Trophoblast cell (in vitro differentiated cells and primary cell): ENCODE measurements around the gene EYS.

Source experiments
- DNase-seq, 2 donors: peaks; one replicate each; pipeline ENCODE4 v3.0.0-alpha.2; 2016
- H2AFZ ChIP-seq: 2 replicates; pipeline ENCODE4 v1.6.1; 2013; ENCODE audit warnings: low read length, moderate library complexity, mild to moderate bottlenecking; ENCODE audit not compliant: insufficient read depth, poor library complexity
- H2AK5ac ChIP-seq: 2 replicates; pipeline ENCODE4 v1.6.1; 2013; ENCODE audit warnings: mild to moderate bottlenecking, low read length
- H2BK120ac ChIP-seq: 2 replicates; pipeline ENCODE4 v1.6.1; 2013; ENCODE audit warnings: low read length, mild to moderate bottlenecking, moderate library complexity; ENCODE audit not compliant: insufficient read depth, poor library complexity
- H2BK12ac ChIP-seq: 2 replicates; pipeline ENCODE4 v1.6.1; 2013; ENCODE audit warnings: mild to moderate bottlenecking, low read length, moderate library complexity
- H2BK5ac ChIP-seq: 2 replicates; pipeline ENCODE4 v1.6.1; 2013; ENCODE audit warnings: low read length, low read depth, moderate library complexity, mild to moderate bottlenecking; ENCODE audit not compliant: poor library complexity
- H3K14ac ChIP-seq: 2 replicates; pipeline ENCODE4 v1.6.1; 2013; ENCODE audit warnings: mild to moderate bottlenecking, low read length
- H3K18ac ChIP-seq: 2 replicates; pipeline ENCODE4 v1.6.1; 2013; ENCODE audit warnings: mild to moderate bottlenecking, low read length
- H3K23ac ChIP-seq: 2 replicates; pipeline ENCODE4 v1.6.1; 2013; ENCODE audit warnings: low read length
- H3K27ac ChIP-seq: 2 replicates; pipeline ENCODE4 v1.5.1; 2013; ENCODE audit warnings: low read depth, mild to moderate bottlenecking, inconsistent platforms, low read length, moderate library complexity
- H3K27me3 ChIP-seq: 2 replicates; pipeline ENCODE4 v1.6.1; 2013; ENCODE audit warnings: inconsistent platforms, mild to moderate bottlenecking, low read length, moderate library complexity; ENCODE audit not compliant: insufficient read depth
- H3K36me3 ChIP-seq, 2 experiments: 1 replicate in 1 of 2; 2 replicates in 1 of 2; pipeline ENCODE4 v1.6.1; 2013; ENCODE audit warnings: low read length in 2 of 2, mild to moderate bottlenecking in 2 of 2, moderate library complexity in 1 of 2; ENCODE audit not compliant: insufficient read depth in 2 of 2, control insufficient read depth in 1 of 2
- H3K4ac ChIP-seq: 2 replicates; pipeline ENCODE4 v1.6.1; 2013; ENCODE audit warnings: low read depth, mild to moderate bottlenecking, low read length, moderate library complexity
- H3K4me1 ChIP-seq, 2 experiments: 1 replicate in 1 of 2; 2 replicates in 1 of 2; pipeline ENCODE4 v1.6.1; 2013; ENCODE audit warnings: low read length in 2 of 2, mild to moderate bottlenecking in 2 of 2, moderate library complexity in 1 of 2; ENCODE audit not compliant: insufficient read depth in 2 of 2, control insufficient read depth in 1 of 2
- H3K4me2 ChIP-seq: 2 replicates; pipeline ENCODE4 v1.6.1; 2013; ENCODE audit warnings: inconsistent platforms, mild to moderate bottlenecking, low read length, moderate library complexity
- H3K4me3 ChIP-seq: 2 replicates; pipeline ENCODE4 v1.5.1; 2013; ENCODE audit warnings: mild to moderate bottlenecking, low read depth, low read length, inconsistent platforms
- H3K79me1 ChIP-seq: one replicate; pipeline ENCODE4 v1.6.1; 2013; ENCODE audit warnings: low read length
- H3K79me2 ChIP-seq: 2 replicates; pipeline ENCODE4 v1.6.1; 2013; ENCODE audit warnings: low read length, mild to moderate bottlenecking; ENCODE audit not compliant: control insufficient read depth, insufficient read depth, poor library complexity
- H3K9ac ChIP-seq: 2 replicates; pipeline ENCODE4 v1.6.1; 2013; ENCODE audit warnings: mild to moderate bottlenecking, low read length
- H3K9me3 ChIP-seq: 2 replicates; pipeline ENCODE4 v1.6.1; 2013; ENCODE audit warnings: low read depth, mild to moderate bottlenecking, control low read depth, inconsistent platforms, low read length; ENCODE audit not compliant: insufficient read depth
- H4K12ac ChIP-seq: 2 replicates; pipeline ENCODE4 v1.6.1; 2013; ENCODE audit warnings: low read depth, mild to moderate bottlenecking, low read length, moderate library complexity
- H4K8ac ChIP-seq: 2 replicates; pipeline ENCODE4 v1.6.1; 2013; ENCODE audit warnings: low read depth, mild to moderate bottlenecking, low read length, moderate library complexity
- H4K91ac ChIP-seq: one replicate; pipeline ENCODE4 v1.6.1; 2013; ENCODE audit warnings: low read depth, mild to moderate bottlenecking, low read length, moderate library complexity
- WGBS: extraction: QIAGEN DNeasy Blood & Tissue Kit; methylation state at CpG from one replicate; pipeline ENCODE4 v1.1.7; 2013; ENCODE audit warnings: missing lambda C conversion rate; ENCODE audit not compliant: insufficient read length, insufficient coverage; ENCODE audit errors: extremely low coverage; 5-methylcytosine and 5-hydroxymethylcytosine counted together

The EYS gene

DNA sequence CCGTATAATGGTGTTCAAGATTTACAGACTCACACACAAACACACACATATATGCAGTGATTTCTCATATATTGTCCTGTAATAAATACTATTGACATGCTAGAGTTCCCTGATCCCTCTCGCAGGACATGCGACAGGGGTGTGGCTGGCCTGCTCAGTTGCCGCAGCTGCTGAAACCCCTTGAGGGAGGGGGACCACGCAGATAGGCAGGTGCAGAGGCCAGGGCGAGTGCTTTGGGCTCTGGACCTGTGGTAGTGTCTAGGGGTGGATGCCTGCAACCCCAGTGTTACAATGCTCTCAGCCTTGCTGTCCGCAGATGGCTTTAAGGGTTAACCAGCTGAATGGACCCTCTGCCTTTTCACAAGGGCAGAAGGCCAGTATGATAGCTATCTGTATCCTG, 706.2 kb downstream of the EYS start:
- WGBS, result no CpG with 5 or more reads among the region's 7 CpGs
- H4K91ac ChIP-seq, result no peak overlapping the region

DNA sequence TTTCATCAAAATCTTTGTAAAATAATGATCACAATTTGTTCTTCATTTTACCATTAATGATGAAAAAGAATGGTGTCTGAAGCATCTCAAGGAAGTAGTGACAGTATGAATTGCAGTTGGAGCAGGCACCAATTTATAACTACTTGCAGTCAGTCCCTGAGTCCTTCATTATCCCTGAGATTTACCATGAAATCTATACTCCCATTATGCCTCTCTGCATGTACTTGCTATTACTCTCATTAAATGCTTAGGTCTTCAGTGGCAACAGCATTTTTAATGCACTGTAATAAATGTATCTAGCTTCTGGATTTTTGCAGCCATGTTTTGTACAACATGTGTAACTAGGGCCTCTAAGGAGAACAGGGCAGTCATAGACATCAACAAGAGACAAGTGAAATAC, 708.8 kb downstream of the EYS start:
- no peak overlapping the region for H3K9ac ChIP-seq
- no peak overlapping the region for H3K4me2 ChIP-seq
- H4K12ac ChIP-seq, result no peak overlapping the region
- DNase-seq, result no peak
- H3K27me3 ChIP-seq, result no peaks in the 10 kb centered on the region
- no peak overlapping the region for H3K23ac ChIP-seq
- H2BK12ac ChIP-seq, result no peak overlapping the region
- H3K36me3 ChIP-seq, result no peaks in the 10 kb centered on the region
- H3K14ac ChIP-seq, result no peak overlapping the region
- H3K79me2 ChIP-seq, result no peaks in the 10 kb centered on the region
- no peak overlapping the region for H3K18ac ChIP-seq
- no peak overlapping the region for H2BK5ac ChIP-seq
- H2AFZ ChIP-seq, result no peak overlapping the region
- H3K9me3 ChIP-seq, result peaks cover 2% of the 10 kb centered on the region
- H3K4me1 ChIP-seq, result peaks cover 0 to 2% of the 10 kb centered on the region in 2 experiments
- H3K4ac ChIP-seq, result no peak overlapping the region
- peaks cover 2% of the 10 kb centered on the region for H3K79me1 ChIP-seq
- H2BK120ac ChIP-seq, result no peak overlapping the region
- no peak overlapping the region for H3K27ac ChIP-seq
- H3K4me3 ChIP-seq, result no peak overlapping the region
- H4K91ac ChIP-seq, result no peak overlapping the region
- H4K8ac ChIP-seq, result no peak overlapping the region
- no peak overlapping the region for H2AK5ac ChIP-seq

More for the DNA sequence above, 706.2 kb downstream of the EYS start:
- Histone ChIP-seq H3K4me3 (no peak overlapping the region), H3K4me2 (no peak overlapping the region), H4K12ac (no peak overlapping the region), H3K27ac (no peak overlapping the region), H3K27me3 (no peaks in the 10 kb centered on the region), H2BK5ac (no peak overlapping the region), H3K9me3 (peaks cover 2% of the 10 kb centered on the region), H3K23ac (no peak overlapping the region), H2BK120ac (no peak overlapping the region), H4K8ac (no peak overlapping the region), H3K4ac (no peak overlapping the region), H3K18ac (no peak overlapping the region), H3K79me2 (no peaks in the 10 kb centered on the region), H3K4me1 (peaks cover 0 to 2% of the 10 kb centered on the region in 2 experiments), H2BK12ac (no peak overlapping the region), H3K14ac (no peak overlapping the region), H2AK5ac (no peak overlapping the region), H2AFZ (no peak overlapping the region), H3K9ac (no peak overlapping the region), H3K36me3 (no peaks in the 10 kb centered on the region), H3K79me1 (peaks cover 2% of the 10 kb centered on the region)
- no peak for DNase-seq

DNA sequence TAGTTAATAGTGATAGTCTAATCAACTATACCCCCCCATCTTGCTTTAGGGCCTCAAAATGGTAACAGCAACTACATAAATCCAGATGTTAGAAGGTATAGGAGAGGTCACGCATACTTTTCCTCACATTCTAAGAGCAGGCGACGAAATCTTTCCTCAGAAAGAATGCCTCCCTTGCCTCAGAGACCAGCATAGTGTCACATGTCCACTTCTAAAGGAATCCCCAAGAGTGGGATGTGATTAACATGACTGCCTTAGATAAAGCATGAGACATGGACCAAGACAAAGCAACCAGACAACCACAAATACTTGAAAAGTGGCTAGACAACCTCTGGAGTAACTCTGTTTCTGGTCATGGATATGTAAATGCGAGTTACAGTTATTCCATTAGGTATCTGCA, 710.7 kb downstream of the EYS start:
- Histone ChIP-seq H3K4ac (no peak overlapping the region), H4K8ac (no peak overlapping the region), H2BK120ac (no peak overlapping the region), H3K4me2 (no peak overlapping the region), H3K18ac (no peak overlapping the region), H2AFZ (no peak overlapping the region), H3K14ac (no peak overlapping the region), H3K79me1 (peaks cover 2% of the 10 kb centered on the region), H3K27ac (peak overlapping the region; percentile 71), H3K27me3 (no peaks in the 10 kb centered on the region), H3K23ac (no peak overlapping the region), H4K12ac (no peak overlapping the region), H3K36me3 (no peaks in the 10 kb centered on the region), H3K4me1 (peaks cover 0 to 2% of the 10 kb centered on the region in 2 experiments), H2BK12ac (no peak overlapping the region), H4K91ac (no peak overlapping the region), H3K9ac (no peak overlapping the region), H2AK5ac (no peak overlapping the region), H3K79me2 (no peaks in the 10 kb centered on the region), H3K9me3 (peaks cover 2% of the 10 kb centered on the region), H2BK5ac (no peak overlapping the region), H3K4me3 (no peak overlapping the region)
- DNase-seq, result peak in 1 of 2 donors; percentile 9
- WGBS, result no CpG with 5 or more reads among the region's 4 CpGs

DNA sequence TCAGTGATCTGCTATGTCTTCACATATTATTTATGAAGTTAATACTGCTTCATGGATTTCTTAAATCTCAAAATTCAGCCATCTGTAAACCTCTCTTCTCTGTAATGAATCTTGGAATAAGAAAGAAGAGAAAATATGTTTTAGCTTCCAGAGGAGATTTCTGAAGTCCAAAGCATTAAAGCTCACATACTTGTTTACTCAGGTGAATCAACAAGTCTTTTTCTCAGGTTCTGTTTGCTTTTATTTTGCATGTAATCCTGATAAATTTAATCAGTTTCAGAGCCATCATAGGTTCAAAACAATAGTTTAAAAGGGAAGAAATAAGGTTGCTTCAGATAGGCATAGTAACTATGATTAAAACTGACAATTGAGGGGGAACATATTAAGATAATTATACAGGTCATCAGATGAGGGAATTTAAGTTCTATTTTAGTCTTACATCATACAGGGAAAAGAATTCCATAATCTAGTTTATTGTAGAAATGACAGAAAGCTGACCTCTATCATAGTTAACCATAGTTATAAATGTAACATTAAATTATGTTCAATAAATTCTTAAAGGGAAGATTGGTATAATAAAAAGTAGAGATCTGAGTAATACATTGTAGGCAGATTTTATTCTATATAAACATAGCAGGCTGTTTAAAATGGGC, 716.2 kb downstream of the EYS start:
- Histone ChIP-seq H3K23ac (no peak overlapping the region), H3K27ac (no peak overlapping the region), H2BK12ac (no peak overlapping the region), H3K79me1 (no peaks in the 10 kb centered on the region), H3K36me3 (no peaks in the 10 kb centered on the region), H3K9me3 (no peaks in the 10 kb centered on the region), H4K12ac (no peak overlapping the region), H2BK120ac (no peak overlapping the region), H3K79me2 (no peaks in the 10 kb centered on the region), H3K4ac (no peak overlapping the region), H3K4me2 (no peak overlapping the region), H3K9ac (no peak overlapping the region), H3K4me3 (no peak overlapping the region), H3K18ac (no peak overlapping the region), H4K8ac (no peak overlapping the region), H3K4me1 (no peaks in the 10 kb centered on the region), H2AK5ac (no peak overlapping the region), H3K27me3 (no peaks in the 10 kb centered on the region), H3K14ac (no peak overlapping the region), H2BK5ac (no peak overlapping the region), H2AFZ (no peak overlapping the region), H4K91ac (no peak overlapping the region)
- DNase-seq, result no peak
